ENCODE data around the gene CNTNAP2. TPM values are rescaled to one million over a fixed set of nuclear protein-coding genes. Genes with fewer than 3 reads are reported as not detected.
"Not testable (repeated sequence)": the region's sequence is repeated elsewhere in the genome, so short reads cannot be mapped to it uniquely, and the experiment has no call there.

The CNTNAP2 gene
- total and polyA plus RNA-seq, 8 donors = 0.09 to 1.1 (median 0.38) TPM

GRCh38 chr7:146175716-146176115 lies 59.1 kb downstream of the CNTNAP2 start:
- H3K4me3 ChIP-seq = no peak overlapping the region
- H3K27ac ChIP-seq = no peak overlapping the region
- no peaks in the 10 kb centered on the region for H3K36me3 ChIP-seq
- no peaks in the 10 kb centered on the region for H3K9me3 ChIP-seq
- ATAC-seq (no peak), DNase-seq (no peak), FAIRE-seq (no peak)
- 63 to 73% methylated on average over 2 of the region's 2 CpGs for WGBS, 2 donors
- intact Hi-C loops (cut with DNase I) = no loop called here
- H3K27me3 ChIP-seq = no peaks in the 10 kb centered on the region
- H3K4me1 ChIP-seq = no peaks in the 10 kb centered on the region
- no peak for TF ChIP-seq CTCF (IDR thresholded peaks at IDR 0.05)

DNA sequence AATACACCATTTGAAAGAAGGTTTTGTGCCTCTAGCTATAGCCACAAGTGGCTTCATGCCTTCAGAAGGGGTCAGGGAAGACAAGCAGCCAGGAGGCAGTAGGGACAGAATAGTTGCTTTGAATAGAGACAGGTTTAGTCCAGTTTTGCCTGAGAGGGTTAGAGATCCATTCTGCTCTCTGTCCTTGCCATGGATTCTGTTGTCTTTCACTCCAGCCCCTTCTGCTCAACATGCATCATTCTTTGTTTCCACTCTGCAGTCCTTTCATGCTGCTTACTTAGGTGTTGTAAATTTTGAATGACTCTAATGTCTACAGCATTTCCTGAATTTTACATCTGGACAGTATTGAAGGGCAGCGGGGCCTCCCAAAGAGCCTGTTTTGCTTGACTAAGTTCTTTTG lies 60.3 kb downstream of the CNTNAP2 start:
- no peak overlapping the region for H3K4me3 ChIP-seq
- intact Hi-C loops (cut with DNase I) = no loop called here
- no peak for FAIRE-seq
- no peak overlapping the region for H3K27ac ChIP-seq
- 66 to 69% methylated on average over 1 of the region's 1 CpG for WGBS, 2 donors
- TF ChIP-seq CTCF (IDR thresholded peaks at IDR 0.05) = no peak
- no peaks in the 10 kb centered on the region for H3K4me1 ChIP-seq
- no peaks in the 10 kb centered on the region for H3K36me3 ChIP-seq
- H3K27me3 ChIP-seq = no peaks in the 10 kb centered on the region
- no peaks in the 10 kb centered on the region for H3K9me3 ChIP-seq
- ATAC-seq = no peak
- no peak for DNase-seq

- Histone ChIP-seq H3K27me3 (no peaks in the 10 kb centered on the region), H3K9me3 (no peaks in the 10 kb centered on the region), H3K27ac (no peak overlapping the region), H3K4me1 (no peaks in the 10 kb centered on the region), H3K36me3 (no peaks in the 10 kb centered on the region), H3K4me3 (no peak overlapping the region)
- DNase-seq = no peak
- TF ChIP-seq CTCF (IDR thresholded peaks at IDR 0.05) = no peak
- 55 to 80% methylated on average over 2 of the region's 2 CpGs for whole genome bisulfite sequencing, 2 donors
- intact Hi-C loops (cut with DNase I) = no loop called here
- no peak for ATAC-seq
- FAIRE-seq = no peak
Measured at GRCh38 chr7:146177301-146177700, 60.7 kb downstream of the CNTNAP2 start.

DNA sequence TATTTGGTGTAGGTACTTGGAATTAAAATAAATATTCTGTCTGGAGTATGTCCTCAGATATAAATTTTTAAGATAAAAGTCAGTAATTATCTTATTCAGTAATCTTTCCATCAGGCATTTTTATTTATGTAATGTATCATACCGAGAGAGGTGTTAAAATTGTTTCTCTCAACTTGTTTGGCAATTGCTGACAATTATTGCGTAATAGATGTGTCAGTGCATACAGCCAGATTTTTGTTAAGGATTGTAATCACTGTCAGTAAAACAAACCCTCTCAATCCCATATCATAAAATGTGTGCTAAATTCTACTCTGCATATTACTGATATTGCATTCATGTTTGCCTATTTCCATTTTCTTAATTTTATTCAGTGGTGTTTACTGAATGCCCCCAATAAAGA lies 69.2 kb downstream of the CNTNAP2 start:
- no peak overlapping the region for H3K4me3 ChIP-seq
- intact Hi-C loops (cut with DNase I) = no loop called here
- DNase-seq = no peak
- WGBS, 2 donors = 31 to 38% methylated on average over 2 of the region's 2 CpGs
- ATAC-seq = no peak
- no peaks in the 10 kb centered on the region for H3K4me1 ChIP-seq
- no peaks in the 10 kb centered on the region for H3K36me3 ChIP-seq
- H3K27me3 ChIP-seq = no peaks in the 10 kb centered on the region
- H3K9me3 ChIP-seq = no peaks in the 10 kb centered on the region
- FAIRE-seq = no peak
- no peak overlapping the region for H3K27ac ChIP-seq
- no peak for TF ChIP-seq CTCF (IDR thresholded peaks at IDR 0.05)

DNA sequence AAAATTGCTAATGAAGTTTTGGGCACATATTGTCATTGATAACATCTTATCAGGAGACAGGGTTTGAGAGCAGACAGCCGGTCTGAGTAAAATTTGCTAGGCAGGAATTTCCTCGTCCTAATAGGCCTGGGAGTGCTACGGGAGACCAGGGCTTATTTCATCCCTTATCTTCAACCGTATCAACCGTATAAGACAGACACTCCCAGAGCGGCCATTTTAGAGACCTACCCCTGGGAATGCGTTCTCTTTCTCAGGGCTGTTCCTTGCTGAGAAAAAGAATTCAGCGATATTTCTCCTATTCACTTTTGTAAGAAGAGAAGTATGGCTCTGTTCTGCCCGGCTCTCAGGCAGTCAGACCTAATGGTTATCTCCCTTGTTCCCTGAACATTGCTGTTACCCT lies 74.8 kb downstream of the CNTNAP2 start:
- H3K9me3 ChIP-seq; H3K27me3 ChIP-seq; H3K4me1 ChIP-seq; H3K36me3 ChIP-seq; DNase-seq; intact Hi-C loops (cut with DNase I); ATAC-seq; H3K27ac ChIP-seq; H3K4me3 ChIP-seq; FAIRE-seq: not testable (repeated sequence)
- 74 to 80% methylated on average over 9 of the region's 9 CpGs for WGBS, 2 donors

DNA sequence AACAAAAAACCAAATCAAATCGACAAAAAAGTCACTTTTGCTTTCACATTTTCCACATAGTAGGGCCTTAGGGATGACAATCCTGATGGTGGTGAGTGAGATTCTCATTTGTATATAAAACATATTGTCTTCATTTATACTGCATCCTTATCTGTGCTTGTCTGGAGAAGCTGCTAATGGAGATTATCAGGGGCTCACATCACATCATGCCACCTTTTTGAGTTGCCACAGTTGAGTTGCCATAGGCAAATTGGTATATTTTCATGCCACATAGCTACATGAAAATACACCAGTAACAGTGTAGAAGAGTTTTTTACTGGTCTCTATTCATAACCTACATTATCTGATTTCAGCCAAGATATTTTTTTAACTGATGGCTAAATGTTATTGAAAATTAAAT lies 85.3 kb downstream of the CNTNAP2 start:
- Histone ChIP-seq H3K9me3 (no peaks in the 10 kb centered on the region), H3K4me3 (no peak overlapping the region), H3K4me1 (no peaks in the 10 kb centered on the region), H3K27me3 (no peaks in the 10 kb centered on the region), H3K27ac (no peak overlapping the region), H3K36me3 (no peaks in the 10 kb centered on the region)
- TF ChIP-seq CTCF (IDR thresholded peaks at IDR 0.05) = no peak
- DNase-seq (no peak), FAIRE-seq (no peak), ATAC-seq (no peak)
- intact Hi-C loops (cut with DNase I) = no loop called here
- WGBS, 2 donors = 54 to 70% methylated on average over 1 of the region's 1 CpG
